Omental fat pad (tissue), 4 donors: ENCODE data around the gene AKAP1. TPM values are rescaled to one million over a fixed set of nuclear protein-coding genes. Genes with fewer than 3 reads are reported as not detected.

Experiments
- ATAC-seq: fragments of 150-250 bp; one replicate; pipeline ENCODE4 v1.9.1; 2016; ENCODE audit warnings: mild to moderate bottlenecking, moderate library complexity; ENCODE audit not compliant: low FRiP score
- DNase-seq: peaks from one replicate; pipeline ENCODE4 v3.0.0-alpha.2; 2019; ENCODE audit warnings: low spot score
- total RNA-seq, 4 donors: library from RNA; depleted of rRNA; stranded (reverse); fragments of >200 nt; gene quantifications; one replicate each; pipeline ENCODE4 v1.1.0, GENCODE V29; 2016
- TF ChIP-seq, protein P1 (sequence below), 3 donors: fragments of 450-650 bp; IDR thresholded peaks; one replicate each; pipeline ENCODE4 v1.5.1; 2016 to 2017; ENCODE audit warnings: antibody characterized with exemption in 3 of 3, mild to moderate bottlenecking in 3 of 3, moderate library complexity in 2 of 3

The AKAP1 gene
- total RNA-seq, 4 donors from 2014 or later: 29.4 to 89.0 (median 36.1) TPM

GRCh38 chr17:57062865-57063264 is 22.2 kb upstream of the AKAP1 start:
- TF ChIP-seq, protein P1, sequence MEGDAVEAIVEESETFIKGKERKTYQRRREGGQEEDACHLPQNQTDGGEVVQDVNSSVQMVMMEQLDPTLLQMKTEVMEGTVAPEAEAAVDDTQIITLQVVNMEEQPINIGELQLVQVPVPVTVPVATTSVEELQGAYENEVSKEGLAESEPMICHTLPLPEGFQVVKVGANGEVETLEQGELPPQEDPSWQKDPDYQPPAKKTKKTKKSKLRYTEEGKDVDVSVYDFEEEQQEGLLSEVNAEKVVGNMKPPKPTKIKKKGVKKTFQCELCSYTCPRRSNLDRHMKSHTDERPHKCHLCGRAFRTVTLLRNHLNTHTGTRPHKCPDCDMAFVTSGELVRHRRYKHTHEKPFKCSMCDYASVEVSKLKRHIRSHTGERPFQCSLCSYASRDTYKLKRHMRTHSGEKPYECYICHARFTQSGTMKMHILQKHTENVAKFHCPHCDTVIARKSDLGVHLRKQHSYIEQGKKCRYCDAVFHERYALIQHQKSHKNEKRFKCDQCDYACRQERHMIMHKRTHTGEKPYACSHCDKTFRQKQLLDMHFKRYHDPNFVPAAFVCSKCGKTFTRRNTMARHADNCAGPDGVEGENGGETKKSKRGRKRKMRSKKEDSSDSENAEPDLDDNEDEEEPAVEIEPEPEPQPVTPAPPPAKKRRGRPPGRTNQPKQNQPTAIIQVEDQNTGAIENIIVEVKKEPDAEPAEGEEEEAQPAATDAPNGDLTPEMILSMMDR (IDR thresholded peaks at IDR 0.05): no peak
- DNase-seq (no peak), ATAC-seq (peak; percentile 32)

GRCh38 chr17:57067162-57067561 is 17.9 kb upstream of the AKAP1 start:
- DNase-seq (no peak), ATAC-seq (no peak)
- TF ChIP-seq, protein P1 (IDR thresholded peaks at IDR 0.05): no peak

GRCh38 chr17:57067781-57068180 is 17.3 kb upstream of the AKAP1 start:
- DNase-seq: no peak
- TF ChIP-seq, protein P1 (IDR thresholded peaks at IDR 0.05): no peak

DNA sequence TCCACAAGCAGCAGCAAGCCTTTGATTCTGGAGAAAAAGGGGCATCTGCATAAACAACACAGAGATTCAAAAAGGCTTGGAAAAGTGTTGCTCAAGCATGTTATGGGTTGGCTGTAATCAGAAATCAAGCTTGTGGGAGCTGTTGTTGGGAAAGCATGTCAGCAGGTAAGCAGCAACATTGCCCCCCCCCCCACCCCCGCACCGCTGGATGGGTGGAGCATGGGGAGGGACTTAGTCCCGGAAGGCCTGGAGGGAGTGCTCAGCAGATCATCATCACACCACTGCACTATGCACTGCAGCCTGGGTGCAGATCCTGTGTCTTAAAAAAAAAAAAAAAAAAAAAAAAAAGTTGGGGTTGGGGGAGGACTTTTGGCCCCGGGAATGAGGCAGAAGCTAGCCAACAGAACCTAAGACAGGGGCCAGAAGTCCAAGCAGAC is 16.8 kb upstream of the AKAP1 start:
- peak; percentile 94 for ATAC-seq
- DNase-seq: no peak
- TF ChIP-seq, protein P1 (IDR thresholded peaks at IDR 0.05): no peak

More at GRCh38 chr17:57067781-57068180, 17.3 kb upstream of the AKAP1 start:
- ATAC-seq: no peak

DNA sequence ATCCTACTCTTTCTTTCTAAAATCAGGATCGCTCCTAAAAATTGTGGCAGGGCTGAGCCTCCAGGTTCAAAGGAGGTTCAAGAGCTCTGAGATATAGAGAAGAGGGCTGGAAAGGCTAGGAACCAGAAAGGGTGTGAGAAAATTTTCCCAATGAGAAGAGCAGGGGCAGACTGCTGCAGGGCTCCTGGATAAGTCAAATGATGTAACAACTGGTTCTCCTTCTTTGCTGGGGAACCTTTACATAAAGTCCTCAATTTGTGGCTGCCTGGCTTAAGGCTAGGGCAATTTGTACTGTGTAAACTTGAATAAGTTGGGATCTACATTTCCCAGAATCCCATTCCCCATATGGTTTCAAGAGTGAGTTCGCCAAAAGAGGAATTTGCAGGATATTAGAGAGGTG is 16.3 kb upstream of the AKAP1 start:
- ATAC-seq (no peak), DNase-seq (no peak)
- TF ChIP-seq, protein P1 (IDR thresholded peaks at IDR 0.05): no peak

GRCh38 chr17:57071991-57072944 is 12.8 kb upstream of the AKAP1 start:
- TF ChIP-seq, protein P1 (IDR thresholded peaks at IDR 0.05): no peak
- ATAC-seq: no peak
- DNase-seq: no peak

DNA sequence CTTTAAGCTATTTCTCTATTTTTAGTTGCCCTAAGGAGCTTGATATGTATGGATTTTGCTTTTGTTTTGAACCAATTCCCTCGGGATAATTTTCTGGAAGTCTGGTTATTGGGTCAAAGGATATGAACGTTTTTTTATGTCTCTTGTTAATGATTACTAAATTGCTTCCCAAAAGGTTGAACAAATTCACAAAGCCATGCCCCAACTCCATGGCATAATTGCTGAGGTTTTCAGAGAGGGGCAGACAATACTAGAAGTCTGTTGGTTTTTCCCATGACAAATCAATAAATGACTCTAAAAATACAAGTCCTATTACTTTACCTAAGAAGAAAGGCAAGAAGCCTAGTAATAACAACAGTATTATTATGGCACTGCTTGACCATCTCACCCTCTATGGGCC is 11.4 kb upstream of the AKAP1 start:
- TF ChIP-seq, protein P1 (IDR thresholded peaks at IDR 0.05): no peak
- DNase-seq (no peak), ATAC-seq (no peak)
